ENCODE measurements around the gene HDAC4.

DNA sequence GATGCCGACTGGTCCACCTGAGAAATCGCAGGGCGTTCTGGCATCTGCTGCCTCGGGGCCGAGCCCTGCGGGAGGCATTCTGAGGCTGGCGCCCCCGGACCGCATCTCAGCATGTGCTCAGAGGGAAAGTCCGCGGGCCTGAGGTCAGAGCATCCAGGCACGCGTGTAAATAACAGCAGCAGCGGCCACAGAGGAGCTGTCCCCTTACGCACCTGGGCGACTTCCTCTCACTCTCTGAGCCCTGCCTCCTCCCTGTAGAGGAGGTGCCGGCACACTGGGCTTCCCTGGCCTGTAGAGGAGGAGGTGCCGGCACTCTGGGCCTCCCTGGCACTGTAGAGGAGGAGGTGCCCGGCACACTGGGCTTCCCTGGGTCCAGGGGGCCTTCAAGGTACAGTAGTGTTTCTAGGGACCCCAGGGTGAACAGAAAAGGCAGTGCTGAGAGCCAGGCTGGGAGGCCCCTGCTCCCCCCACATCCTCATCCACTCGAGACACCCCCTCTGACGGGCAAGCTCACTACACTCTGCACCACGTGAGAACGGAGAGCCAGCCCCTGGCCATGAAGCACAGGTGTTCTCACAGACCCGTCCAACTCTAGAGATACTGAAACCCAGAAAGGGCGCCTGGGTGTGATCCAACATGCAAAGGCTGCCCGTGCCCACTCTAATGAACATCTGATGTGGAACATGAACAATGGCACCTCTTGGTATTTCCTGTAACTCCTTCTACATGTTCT, 263.5 kb downstream of the HDAC4 start:
- no peak for TF ChIP-seq EGR1 (IDR thresholded peaks at IDR 0.05)
- TF ChIP-seq YY1 (IDR thresholded peaks at IDR 0.05; ENCODE audit: low read depth) = no peak
- TF ChIP-seq EP300 (IDR thresholded peaks at IDR 0.05; ENCODE audit: borderline replicate concordance) = no peak
- TF ChIP-seq, protein P1, sequence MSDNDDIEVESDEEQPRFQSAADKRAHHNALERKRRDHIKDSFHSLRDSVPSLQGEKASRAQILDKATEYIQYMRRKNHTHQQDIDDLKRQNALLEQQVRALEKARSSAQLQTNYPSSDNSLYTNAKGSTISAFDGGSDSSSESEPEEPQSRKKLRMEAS (IDR thresholded peaks at IDR 0.05) = no peak
- no peak for TF ChIP-seq TEAD4 (IDR thresholded peaks at IDR 0.05)
- no peak for TF ChIP-seq CREB1 (IDR thresholded peaks at IDR 0.05; ENCODE audit: low read depth)
- TF ChIP-seq TCF12 (IDR thresholded peaks at IDR 0.05; ENCODE audit: low read depth) = no peak
- TF ChIP-seq CEBPB (IDR thresholded peaks at IDR 0.05) = no peak
- TF ChIP-seq, protein P2, sequence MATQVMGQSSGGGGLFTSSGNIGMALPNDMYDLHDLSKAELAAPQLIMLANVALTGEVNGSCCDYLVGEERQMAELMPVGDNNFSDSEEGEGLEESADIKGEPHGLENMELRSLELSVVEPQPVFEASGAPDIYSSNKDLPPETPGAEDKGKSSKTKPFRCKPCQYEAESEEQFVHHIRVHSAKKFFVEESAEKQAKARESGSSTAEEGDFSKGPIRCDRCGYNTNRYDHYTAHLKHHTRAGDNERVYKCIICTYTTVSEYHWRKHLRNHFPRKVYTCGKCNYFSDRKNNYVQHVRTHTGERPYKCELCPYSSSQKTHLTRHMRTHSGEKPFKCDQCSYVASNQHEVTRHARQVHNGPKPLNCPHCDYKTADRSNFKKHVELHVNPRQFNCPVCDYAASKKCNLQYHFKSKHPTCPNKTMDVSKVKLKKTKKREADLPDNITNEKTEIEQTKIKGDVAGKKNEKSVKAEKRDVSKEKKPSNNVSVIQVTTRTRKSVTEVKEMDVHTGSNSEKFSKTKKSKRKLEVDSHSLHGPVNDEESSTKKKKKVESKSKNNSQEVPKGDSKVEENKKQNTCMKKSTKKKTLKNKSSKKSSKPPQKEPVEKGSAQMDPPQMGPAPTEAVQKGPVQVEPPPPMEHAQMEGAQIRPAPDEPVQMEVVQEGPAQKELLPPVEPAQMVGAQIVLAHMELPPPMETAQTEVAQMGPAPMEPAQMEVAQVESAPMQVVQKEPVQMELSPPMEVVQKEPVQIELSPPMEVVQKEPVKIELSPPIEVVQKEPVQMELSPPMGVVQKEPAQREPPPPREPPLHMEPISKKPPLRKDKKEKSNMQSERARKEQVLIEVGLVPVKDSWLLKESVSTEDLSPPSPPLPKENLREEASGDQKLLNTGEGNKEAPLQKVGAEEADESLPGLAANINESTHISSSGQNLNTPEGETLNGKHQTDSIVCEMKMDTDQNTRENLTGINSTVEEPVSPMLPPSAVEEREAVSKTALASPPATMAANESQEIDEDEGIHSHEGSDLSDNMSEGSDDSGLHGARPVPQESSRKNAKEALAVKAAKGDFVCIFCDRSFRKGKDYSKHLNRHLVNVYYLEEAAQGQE (IDR thresholded peaks at IDR 0.05; ENCODE audit: low read depth) = no peak
- TF ChIP-seq ZBTB7A (IDR thresholded peaks at IDR 0.05; ENCODE audit: low read depth) = no peak
- no peak for TF ChIP-seq RAD21 (IDR thresholded peaks at IDR 0.05; ENCODE audit: low read depth)
- TF ChIP-seq TAF1 (IDR thresholded peaks at IDR 0.05; ENCODE audit: low read depth) = no peak
- TF ChIP-seq, protein P3, sequence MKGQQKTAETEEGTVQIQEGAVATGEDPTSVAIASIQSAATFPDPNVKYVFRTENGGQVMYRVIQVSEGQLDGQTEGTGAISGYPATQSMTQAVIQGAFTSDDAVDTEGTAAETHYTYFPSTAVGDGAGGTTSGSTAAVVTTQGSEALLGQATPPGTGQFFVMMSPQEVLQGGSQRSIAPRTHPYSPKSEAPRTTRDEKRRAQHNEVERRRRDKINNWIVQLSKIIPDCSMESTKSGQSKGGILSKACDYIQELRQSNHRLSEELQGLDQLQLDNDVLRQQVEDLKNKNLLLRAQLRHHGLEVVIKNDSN (IDR thresholded peaks at IDR 0.05) = no peak
- no peak for TF ChIP-seq FOXM1 (IDR thresholded peaks at IDR 0.05; ENCODE audit: borderline replicate concordance, low read depth)

Measured in Ishikawa (cell line).